HepG2 (cell line): Measurements from ENCODE around the gene RUSC1. TPM values are rescaled to one million over a fixed set of nuclear protein-coding genes. Genes with fewer than 3 reads are reported as not detected.

Experiments
- EP300 ChIP-seq, 3 experiments: sonication (generic) in 1 of 3; formaldehyde crosslinking in 1 of 3; IDR thresholded peaks; 2 replicates each; pipeline versions ENCODE4 v1.5.1 to v1.6.1; 2011 to 2020; ENCODE audit warnings: low read depth in 2 of 3, low read length in 2 of 3, borderline replicate concordance in 1 of 3, improper control_type of control experiment in 1 of 3, mild to moderate bottlenecking in 1 of 3, missing genetic modification reagents in 1 of 3, moderate library complexity in 1 of 3
- FOXJ3 ChIP-seq: sonication (generic); formaldehyde crosslinking; IDR thresholded peaks from 2 replicates; pipeline ENCODE4 v1.4.0; 2020; ENCODE audit warnings: missing genetic modification reagents, mild to moderate bottlenecking, borderline replicate concordance
- GABPB1 ChIP-seq: IDR thresholded peaks from 2 replicates; pipeline ENCODE4 v1.6.1; 2016; ENCODE audit warnings: mild to moderate bottlenecking, missing genetic modification reagents, moderate library complexity, missing compliant biosample characterization
- JARID2 ChIP-seq: sonication (generic); formaldehyde crosslinking; IDR thresholded peaks from 2 replicates; pipeline ENCODE4 v1.8.1; 2023; ENCODE audit warnings: missing genetic modification reagents, inconsistent platforms; ENCODE audit not compliant: insufficient replicate concordance
- KAT7 ChIP-seq: IDR thresholded peaks from 2 replicates; pipeline ENCODE4 v1.6.1; 2018; ENCODE audit warnings: borderline replicate concordance, missing compliant biosample characterization
- KLF13 ChIP-seq: sonication (generic); formaldehyde crosslinking; IDR thresholded peaks from 2 replicates; pipeline ENCODE4 v1.4.0; 2020; ENCODE audit warnings: mild to moderate bottlenecking, missing genetic modification reagents
- LCORL ChIP-seq, 2 experiments: fragments of 450-650 bp in 1 of 2; sonication (generic) in 1 of 2; formaldehyde crosslinking in 1 of 2; IDR thresholded peaks; 2 replicates each; pipeline versions ENCODE4 v1.5.0 to v1.6.1; 2017 to 2020; ENCODE audit warnings: antibody characterized with exemption in 1 of 2, missing genetic modification reagents in 1 of 2
- MTA3 ChIP-seq: sonication (generic); formaldehyde crosslinking; IDR thresholded peaks from 2 replicates; pipeline ENCODE4 v1.4.0; 2020; ENCODE audit warnings: missing genetic modification reagents
- NKX3-1 ChIP-seq: sonication (generic); formaldehyde crosslinking; IDR thresholded peaks from 2 replicates; pipeline ENCODE4 v1.5.0; 2020; ENCODE audit warnings: missing genetic modification reagents
- PPARG ChIP-seq: conservative IDR thresholded peaks from 2 replicates; pipeline ENCODE4 v1.6.1; 2016; ENCODE audit warnings: missing biosample characterization, missing genetic modification reagents
- RBAK ChIP-seq: sonication (generic); formaldehyde crosslinking; IDR thresholded peaks from 2 replicates; pipeline ENCODE4 v1.5.1; 2020; ENCODE audit warnings: mild to moderate bottlenecking, missing genetic modification reagents
- WIZ ChIP-seq: sonication (generic); formaldehyde crosslinking; IDR thresholded peaks from 2 replicates; pipeline ENCODE4 v1.5.1; 2020; ENCODE audit warnings: mild to moderate bottlenecking, missing genetic modification reagents
- ZFP36 ChIP-seq: fragments of 150-350 bp; IDR thresholded peaks from 2 replicates; pipeline ENCODE4 v1.6.1; 2018; ENCODE audit warnings: borderline replicate concordance, low read length, low read depth; ENCODE audit not compliant: partially characterized antibody
- ZFYVE20 ChIP-seq: sonication (generic); formaldehyde crosslinking; IDR thresholded peaks from 2 replicates; pipeline ENCODE4 v1.8.0; 2023; ENCODE audit warnings: low read depth, mild to moderate bottlenecking, moderate library complexity, missing genetic modification reagents, borderline replicate concordance
- ZNF12 ChIP-seq: sonication (generic); formaldehyde crosslinking; IDR thresholded peaks from 2 replicates; pipeline ENCODE4 v1.5.0; 2020; ENCODE audit warnings: missing genetic modification reagents
- ZNF224 ChIP-seq: sonication (generic); formaldehyde crosslinking; IDR thresholded peaks from 2 replicates; pipeline ENCODE4 v1.5.0; 2020; ENCODE audit warnings: mild to moderate bottlenecking, missing genetic modification reagents
- ZNF75D ChIP-seq: sonication (generic); formaldehyde crosslinking; IDR thresholded peaks from 2 replicates; pipeline ENCODE4 v1.8.1; 2023; ENCODE audit warnings: missing genetic modification reagents, mild to moderate bottlenecking, borderline replicate concordance
- ZNF878 ChIP-seq: sonication (generic); formaldehyde crosslinking; IDR thresholded peaks from 2 replicates; pipeline ENCODE4 v1.8.1; 2023; ENCODE audit warnings: mild to moderate bottlenecking, missing genetic modification reagents, moderate library complexity
- polyA plus RNA-seq, 8 experiments: library from polyadenylated mRNA; depleted of rRNA in 3 of 8; stranded (reverse) in 7 of 8; unstranded in 1 of 8; fragments of >200 nt; fragmentation: Illumina TruSeq in 4 of 8; extraction: Trizol in 4 of 8; gene quantifications; 2 replicates each; pipeline versions ENCODE4 v1.2.1 to v1.2.3, GENCODE V29; 2011 to 2016; ENCODE audit warnings: low read depth in 4 of 8, missing spikeins in 1 of 8, mixed read lengths in 1 of 8; ENCODE audit not compliant: insufficient read depth in 1 of 8
- total RNA-seq, 5 experiments: library from RNA; depleted of rRNA; stranded (reverse); fragments of >200 nt; fragmentation: Illumina TruSeq; extraction: Trizol; gene quantifications; 2 replicates each; pipeline ENCODE4 v1.2.3, GENCODE V29; 2016; ENCODE audit warnings: low read depth in 1 of 5
- TF ChIP-seq, protein P1 (sequence below): sonication (generic); formaldehyde crosslinking; IDR thresholded peaks from 2 replicates; pipeline ENCODE4 v1.4.0; 2020; ENCODE audit warnings: missing genetic modification reagents, mild to moderate bottlenecking, borderline replicate concordance
- TF ChIP-seq, protein P2 (sequence below): sonication (generic); formaldehyde crosslinking; conservative IDR thresholded peaks from 2 replicates; pipeline ENCODE4 v1.8.0; 2022; ENCODE audit warnings: missing genetic modification reagents

The RUSC1 gene
- total and polyA plus RNA-seq, 2 of the 13 experiments (the other 11 are each of a cell fraction or from before 2014, with no cell fraction given) = 18.7 to 20.4 TPM

DNA sequence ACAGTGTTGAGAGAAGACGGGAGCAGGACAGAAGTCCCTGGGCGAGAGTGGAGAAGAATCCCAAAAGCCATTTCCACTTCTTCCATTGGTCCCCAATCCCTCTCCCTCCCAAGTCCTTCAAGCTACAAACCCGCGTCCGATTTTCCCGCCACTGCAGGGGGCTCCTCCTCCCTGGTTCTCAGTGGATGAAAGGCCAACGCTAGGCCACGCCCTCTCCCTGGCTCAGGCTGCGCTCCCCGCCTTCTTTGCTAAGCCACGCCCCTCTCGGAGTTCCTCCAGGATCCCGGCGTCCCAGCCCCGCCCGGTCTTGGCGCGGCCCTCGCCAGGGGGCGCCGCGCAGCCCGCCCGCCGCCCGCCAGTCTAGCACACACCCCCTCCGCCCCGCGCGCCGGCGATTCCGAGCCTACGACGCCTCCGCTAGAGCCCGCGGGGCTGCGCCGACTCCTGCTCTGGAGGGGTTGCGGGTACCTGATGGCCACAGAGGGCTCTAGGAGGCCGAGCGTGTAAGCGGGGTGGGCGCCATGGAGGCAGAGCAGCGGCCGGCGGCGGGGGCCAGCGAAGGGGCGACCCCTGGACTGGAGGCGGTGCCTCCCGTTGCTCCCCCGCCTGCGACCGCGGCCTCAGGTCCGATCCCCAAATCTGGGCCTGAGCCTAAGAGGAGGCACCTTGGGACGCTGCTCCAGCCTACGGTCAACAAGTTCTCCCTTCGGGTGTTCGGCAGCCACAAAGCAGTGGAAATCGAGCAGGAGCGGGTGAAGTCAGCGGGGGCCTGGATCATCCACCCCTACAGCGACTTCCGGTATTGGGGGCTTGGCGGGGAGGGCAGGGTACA is 43.4 kb upstream of the RUSC1 start, which contains the start of gene HCN3 (continued):
- TF ChIP-seq ZNF224 (CRISPR knock-in tag) (no peak), ZNF75D (CRISPR knock-in tag) (no peak), ZNF878 (CRISPR knock-in tag) (no peak; the same call in 1 of the 2 replicates), KAT7 (CRISPR knock-in tag) (no peak), RBAK (CRISPR knock-in tag) (no peak), PPARG (CRISPR knock-in tag) (peak; percentile 80), GABPB1 (peak; percentile 77), WIZ (no peak), EP300 (IDR thresholded peaks at IDR 0.05; ENCODE audit: low read depth in 2 of 2, low read length in 2 of 2) (no peak), EP300 (CRISPR knock-in tag; IDR thresholded peaks at IDR 0.05; ENCODE audit: borderline replicate concordance) (no peak), MTA3 (CRISPR knock-in tag) (no peak), ZNF12 (CRISPR knock-in tag) (no peak), KLF13 (no peak), ZFYVE20 (CRISPR knock-in tag) (no peak), NKX3-1 (CRISPR knock-in tag) (no peak), FOXJ3 (CRISPR knock-in tag) (no peak), JARID2 (CRISPR knock-in tag) (no peak), LCORL (IDR thresholded peaks at IDR 0.05) (no peak), LCORL (CRISPR knock-in tag; IDR thresholded peaks at IDR 0.05) (peak; percentile 20; the same call in 1 of the 2 replicates), ZFP36 (no peak)
- TF ChIP-seq, protein P1, sequence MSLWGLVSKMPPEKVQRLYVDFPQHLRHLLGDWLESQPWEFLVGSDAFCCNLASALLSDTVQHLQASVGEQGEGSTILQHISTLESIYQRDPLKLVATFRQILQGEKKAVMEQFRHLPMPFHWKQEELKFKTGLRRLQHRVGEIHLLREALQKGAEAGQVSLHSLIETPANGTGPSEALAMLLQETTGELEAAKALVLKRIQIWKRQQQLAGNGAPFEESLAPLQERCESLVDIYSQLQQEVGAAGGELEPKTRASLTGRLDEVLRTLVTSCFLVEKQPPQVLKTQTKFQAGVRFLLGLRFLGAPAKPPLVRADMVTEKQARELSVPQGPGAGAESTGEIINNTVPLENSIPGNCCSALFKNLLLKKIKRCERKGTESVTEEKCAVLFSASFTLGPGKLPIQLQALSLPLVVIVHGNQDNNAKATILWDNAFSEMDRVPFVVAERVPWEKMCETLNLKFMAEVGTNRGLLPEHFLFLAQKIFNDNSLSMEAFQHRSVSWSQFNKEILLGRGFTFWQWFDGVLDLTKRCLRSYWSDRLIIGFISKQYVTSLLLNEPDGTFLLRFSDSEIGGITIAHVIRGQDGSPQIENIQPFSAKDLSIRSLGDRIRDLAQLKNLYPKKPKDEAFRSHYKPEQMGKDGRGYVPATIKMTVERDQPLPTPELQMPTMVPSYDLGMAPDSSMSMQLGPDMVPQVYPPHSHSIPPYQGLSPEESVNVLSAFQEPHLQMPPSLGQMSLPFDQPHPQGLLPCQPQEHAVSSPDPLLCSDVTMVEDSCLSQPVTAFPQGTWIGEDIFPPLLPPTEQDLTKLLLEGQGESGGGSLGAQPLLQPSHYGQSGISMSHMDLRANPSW (CRISPR knock-in tag) = no peak
- TF ChIP-seq, protein P2, sequence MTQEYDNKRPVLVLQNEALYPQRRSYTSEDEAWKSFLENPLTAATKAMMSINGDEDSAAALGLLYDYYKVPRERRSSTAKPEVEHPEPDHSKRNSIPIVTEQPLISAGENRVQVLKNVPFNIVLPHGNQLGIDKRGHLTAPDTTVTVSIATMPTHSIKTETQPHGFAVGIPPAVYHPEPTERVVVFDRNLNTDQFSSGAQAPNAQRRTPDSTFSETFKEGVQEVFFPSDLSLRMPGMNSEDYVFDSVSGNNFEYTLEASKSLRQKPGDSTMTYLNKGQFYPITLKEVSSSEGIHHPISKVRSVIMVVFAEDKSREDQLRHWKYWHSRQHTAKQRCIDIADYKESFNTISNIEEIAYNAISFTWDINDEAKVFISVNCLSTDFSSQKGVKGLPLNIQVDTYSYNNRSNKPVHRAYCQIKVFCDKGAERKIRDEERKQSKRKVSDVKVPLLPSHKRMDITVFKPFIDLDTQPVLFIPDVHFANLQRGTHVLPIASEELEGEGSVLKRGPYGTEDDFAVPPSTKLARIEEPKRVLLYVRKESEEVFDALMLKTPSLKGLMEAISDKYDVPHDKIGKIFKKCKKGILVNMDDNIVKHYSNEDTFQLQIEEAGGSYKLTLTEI (CRISPR knock-in tag) = no peak
